Islet of Langerhans (tissue), 1 donor: ENCODE results near the gene HK2.
"Not testable (repeated sequence)": the region's sequence is repeated elsewhere in the genome, so short reads cannot be mapped to it uniquely, and the experiment has no call there.

ENCODE experiments used
- FAIRE-seq: peaks from one replicate; lab custom pipeline; 2011; peaks lifted over from hg19 to GRCh38; lab: Jason Lieb, UNC

Gene HK2

GRCh38 chr2:74877781-74878433 is 44.0 kb downstream of the HK2 start:
- no peak for FAIRE-seq

- FAIRE-seq, result no peak
Observed at GRCh38 chr2:74878551-74878950, 44.6 kb downstream of the HK2 start.

GRCh38 chr2:74880054-74880728 is 46.3 kb downstream of the HK2 start:
- no peak for FAIRE-seq

GRCh38 chr2:74881176-74881575 is 47.2 kb downstream of the HK2 start:
- FAIRE-seq, result no peak

- FAIRE-seq, result no peak
Observed at GRCh38 chr2:74881626-74882298, 47.8 kb downstream of the HK2 start.

GRCh38 chr2:74882299-74882687 is 48.4 kb downstream of the HK2 start:
- no peak for FAIRE-seq

- no peak for FAIRE-seq
Observed at GRCh38 chr2:74883011-74883410, 49.1 kb downstream of the HK2 start.

GRCh38 chr2:74884118-74884762 is 50.3 kb downstream of the HK2 start:
- no peak for FAIRE-seq

GRCh38 chr2:74884866-74885265 is 50.9 kb downstream of the HK2 start:
- FAIRE-seq, result no peak

- no peak for FAIRE-seq
Observed at GRCh38 chr2:74886251-74886650, 52.3 kb downstream of the HK2 start.

- FAIRE-seq, result no peak
Observed at GRCh38 chr2:74886811-74887210, 52.9 kb downstream of the HK2 start.

GRCh38 chr2:74887445-74887951 is 53.6 kb downstream of the HK2 start:
- no peak for FAIRE-seq

- FAIRE-seq, result no peak
Observed at GRCh38 chr2:74887960-74888700, 54.2 kb downstream of the HK2 start.

- no peak for FAIRE-seq
Observed at GRCh38 chr2:74889159-74889558, 55.2 kb downstream of the HK2 start.

- no peak for FAIRE-seq
Observed at GRCh38 chr2:74890711-74891110, 56.8 kb downstream of the HK2 start.

- FAIRE-seq, result no peak
Observed at GRCh38 chr2:74891136-74891764, 57.3 kb downstream of the HK2 start.

GRCh38 chr2:74891816-74892215 is 57.9 kb downstream of the HK2 start:
- not testable (repeated sequence) for FAIRE-seq

- FAIRE-seq, result no peak
Observed at GRCh38 chr2:74892609-74893008, 58.7 kb downstream of the HK2 start.

- no peak for FAIRE-seq
Observed at GRCh38 chr2:74893332-74893731, 59.4 kb downstream of the HK2 start.

- no peak for FAIRE-seq
Observed at GRCh38 chr2:74894272-74894981, 60.5 kb downstream of the HK2 start.

GRCh38 chr2:74895001-74895400 is 61.1 kb downstream of the HK2 start:
- no peak for FAIRE-seq
